NCI-H1092 treated with DMSO at 0.1 percent for 48 hours (cell line): ENCODE results near the gene IDH2.
"Not testable (repeated sequence)": the region's sequence is repeated elsewhere in the genome, so short reads cannot be mapped to it uniquely, and the experiment has no call there.

Experiments used
- DNase-seq: peaks from one replicate; lab custom pipeline; 2025; lab: John Stamatoyannopoulos, UW

The IDH2 gene

DNA sequence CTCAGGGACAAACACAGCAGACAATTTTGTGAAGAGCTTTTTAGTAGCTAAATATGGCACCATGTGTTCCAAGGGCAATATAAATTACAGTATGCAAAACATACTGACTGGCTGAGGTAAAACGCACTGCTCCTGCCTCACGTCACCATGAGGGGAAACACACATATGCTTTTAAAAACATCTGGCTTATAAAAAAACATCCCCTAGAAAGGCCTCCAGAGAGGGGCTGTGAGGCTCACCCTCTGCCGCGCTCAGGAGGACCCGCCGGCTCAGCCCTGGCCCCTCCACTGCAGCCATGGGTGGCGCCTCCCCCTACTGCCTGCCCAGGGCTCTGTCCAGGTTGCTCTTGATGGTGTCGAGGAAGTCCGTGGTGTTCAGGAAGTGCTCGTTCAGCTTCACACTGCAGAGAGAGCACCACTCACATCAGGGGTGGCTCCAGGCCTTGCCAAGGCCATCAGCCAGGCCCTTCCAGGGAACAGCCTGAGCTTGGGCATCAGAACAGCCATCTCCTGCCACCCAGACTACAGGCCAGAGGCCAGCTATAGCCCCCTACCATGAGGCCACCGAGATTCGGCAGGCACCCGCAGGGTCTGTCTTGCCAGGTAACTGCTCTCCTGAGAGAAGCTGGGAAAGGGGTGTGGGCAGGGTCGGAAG, 18.2 kb downstream of the IDH2 start:
- DNase-seq = no peak

DNA sequence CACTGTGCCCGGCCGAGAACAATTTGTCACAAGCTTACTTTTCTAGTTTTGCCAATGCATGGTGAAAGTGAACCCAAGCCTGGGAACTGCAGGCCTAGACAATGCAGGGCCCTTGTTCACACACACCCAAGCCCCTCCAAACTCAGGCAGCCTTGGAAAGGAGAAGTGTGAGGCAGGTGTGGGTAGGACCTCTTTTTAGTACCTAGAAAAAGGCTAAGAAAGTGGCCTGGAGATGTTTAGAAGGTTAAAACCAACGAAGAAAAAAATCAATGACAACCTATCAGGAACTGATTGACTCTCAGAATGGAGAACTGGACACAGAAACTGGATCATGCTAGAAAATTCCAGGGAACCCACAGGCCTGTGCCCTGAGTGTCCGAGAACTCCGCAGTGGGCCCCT, 18.8 kb downstream of the IDH2 start:
- DNase-seq = no peak

DNA sequence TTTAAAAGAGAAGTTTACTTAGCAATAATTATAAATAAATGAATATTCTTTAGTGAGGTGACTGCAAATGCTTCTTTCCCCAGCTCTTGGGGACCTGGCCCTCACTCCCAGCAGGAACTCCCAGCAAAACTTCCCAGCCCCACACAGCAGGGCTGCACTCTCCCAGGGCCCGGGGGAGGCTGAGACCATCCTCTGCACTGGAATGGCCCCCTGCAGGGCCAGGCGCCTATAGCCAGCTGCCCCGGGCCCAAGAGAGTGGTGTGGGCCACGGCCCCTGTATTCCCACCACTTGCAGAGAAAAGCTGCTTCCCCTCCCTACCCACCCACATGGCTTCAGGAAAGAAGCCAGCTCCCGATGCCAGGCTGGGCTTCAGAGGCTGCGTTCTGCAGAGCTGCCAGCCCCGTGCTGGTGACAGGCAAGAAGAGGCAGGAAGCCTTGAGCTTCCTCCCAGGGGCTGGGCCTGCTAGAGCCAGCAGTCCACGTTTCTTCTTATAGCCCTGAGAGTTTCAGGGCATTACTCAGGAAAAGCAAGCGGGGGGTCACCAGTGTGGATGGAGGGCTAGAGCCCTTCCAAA, 20.0 kb downstream of the IDH2 start:
- DNase-seq = no peak

DNA sequence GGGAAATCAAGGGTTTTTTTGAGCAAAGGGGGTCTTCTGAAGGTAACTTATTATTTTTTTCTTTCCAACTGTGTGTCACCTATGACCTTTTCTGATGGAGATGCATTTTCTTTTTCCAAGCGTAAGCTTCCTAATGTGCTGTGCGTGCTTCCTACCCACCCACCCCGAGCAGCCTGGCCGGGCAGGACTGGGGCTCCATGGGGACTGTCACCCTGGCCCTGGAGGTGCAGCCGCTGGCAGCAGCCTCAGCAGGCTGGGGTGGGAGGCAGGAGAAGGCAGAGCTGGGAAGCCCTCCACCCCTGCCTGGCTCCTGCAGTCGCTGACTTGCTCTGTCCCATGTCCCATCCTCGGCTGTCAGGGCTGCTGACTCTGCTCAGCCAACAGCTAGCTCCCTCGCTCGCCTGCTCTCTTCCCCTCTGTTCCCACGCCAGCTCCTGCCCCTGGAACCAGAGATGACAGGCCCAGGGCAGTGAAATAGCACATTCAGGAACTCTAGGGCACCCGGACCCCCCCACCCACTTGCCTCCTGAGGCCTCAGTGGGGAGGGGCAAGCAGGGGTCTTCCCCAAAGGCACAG, 21.4 kb downstream of the IDH2 start:
- DNase-seq = no peak

DNA sequence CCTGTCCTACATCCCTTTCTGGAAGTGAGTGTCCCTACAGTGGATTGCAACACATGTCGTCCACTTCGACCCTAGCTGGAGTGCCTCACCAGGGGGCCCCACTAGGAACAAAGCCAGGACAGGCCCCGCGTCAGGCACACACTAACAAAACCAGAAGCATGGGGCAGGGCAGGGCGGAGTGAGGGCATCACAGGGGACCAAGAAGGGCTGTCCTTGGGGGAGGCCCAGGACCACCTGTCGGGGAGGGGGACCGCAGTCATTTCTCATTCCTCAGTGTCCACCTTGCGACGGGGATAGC, 21.9 kb downstream of the IDH2 start:
- DNase-seq = no peak

DNA sequence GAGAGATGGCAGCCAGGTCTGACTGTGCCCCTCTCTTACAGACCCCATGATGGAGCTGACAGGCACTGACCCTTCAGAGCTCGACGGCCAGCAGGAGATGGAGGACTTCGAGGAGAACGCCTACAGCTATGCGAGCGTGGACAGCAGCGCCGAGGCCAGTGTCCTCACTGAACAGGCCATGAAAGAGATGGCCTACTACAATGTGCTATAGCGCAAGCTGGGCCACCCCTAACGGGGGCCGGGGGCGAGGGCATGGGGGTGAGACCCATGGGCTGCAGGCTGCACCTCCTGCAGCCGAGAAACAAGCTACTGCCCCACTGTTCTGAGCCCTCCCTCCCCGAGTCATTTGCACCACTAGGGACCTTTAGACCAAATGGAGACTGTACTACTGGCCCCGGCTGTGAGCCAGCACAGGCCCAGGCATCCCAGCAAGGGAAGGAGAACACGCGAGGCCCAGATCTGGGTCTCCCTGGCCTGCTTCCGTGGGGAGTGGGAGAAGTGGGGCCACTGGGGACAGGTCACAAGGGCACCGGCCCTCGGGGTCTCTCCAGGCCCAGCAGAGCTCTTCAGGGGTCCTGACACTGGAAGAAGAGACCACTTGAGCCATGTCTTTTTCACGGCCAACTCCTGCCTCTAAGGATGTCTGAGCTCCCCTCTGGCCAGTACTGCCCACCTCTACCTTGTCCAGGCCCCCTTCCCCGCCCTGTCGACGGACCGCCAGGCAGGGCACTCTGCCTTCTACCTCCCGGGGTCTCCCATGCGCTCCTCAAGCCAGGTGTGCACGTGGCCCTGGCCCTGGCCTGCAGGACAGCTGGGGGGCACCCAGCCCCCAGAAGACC, 22.4 kb downstream of the IDH2 start:
- DNase-seq = no peak

DNA sequence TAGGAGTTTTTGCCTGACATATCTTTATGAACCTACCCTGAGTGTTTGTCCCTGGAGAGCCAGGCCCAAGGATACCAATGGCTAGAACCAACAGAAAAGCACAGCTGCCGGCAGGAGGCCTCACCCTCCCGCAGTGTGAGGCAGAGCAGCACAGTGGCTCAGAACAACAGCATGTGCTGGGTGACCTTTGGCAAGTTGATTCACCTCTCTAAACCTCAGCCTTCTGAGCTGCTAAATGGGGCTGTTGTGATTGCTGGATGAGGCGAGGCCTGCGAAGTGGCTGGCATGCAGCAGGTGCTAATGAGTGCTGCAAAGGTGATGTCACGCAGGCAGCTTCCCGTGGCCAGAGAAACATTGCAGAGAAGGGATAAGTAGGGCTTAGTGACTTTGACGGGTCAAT, 23.3 kb downstream of the IDH2 start:
- no peak for DNase-seq

DNA sequence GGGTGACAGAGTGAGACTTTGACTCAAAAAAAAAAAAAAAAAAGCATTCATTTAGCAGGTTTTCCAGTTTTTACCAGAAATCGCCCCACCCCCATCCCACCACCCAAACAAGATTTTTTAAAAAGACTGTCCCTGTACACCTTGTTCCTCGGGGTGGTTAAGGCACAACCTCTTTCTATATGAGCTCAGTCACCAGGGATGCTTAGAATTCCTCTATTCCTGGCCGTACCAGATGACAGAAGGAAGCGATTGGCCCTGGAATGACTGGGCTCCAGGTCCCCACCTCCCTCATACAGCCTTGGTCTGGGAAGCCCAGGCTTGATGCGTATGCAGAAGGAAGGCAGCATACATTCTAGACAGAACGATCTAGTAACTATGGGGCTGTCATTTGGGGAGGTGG, 25.6 kb downstream of the IDH2 start:
- no peak for DNase-seq

DNA sequence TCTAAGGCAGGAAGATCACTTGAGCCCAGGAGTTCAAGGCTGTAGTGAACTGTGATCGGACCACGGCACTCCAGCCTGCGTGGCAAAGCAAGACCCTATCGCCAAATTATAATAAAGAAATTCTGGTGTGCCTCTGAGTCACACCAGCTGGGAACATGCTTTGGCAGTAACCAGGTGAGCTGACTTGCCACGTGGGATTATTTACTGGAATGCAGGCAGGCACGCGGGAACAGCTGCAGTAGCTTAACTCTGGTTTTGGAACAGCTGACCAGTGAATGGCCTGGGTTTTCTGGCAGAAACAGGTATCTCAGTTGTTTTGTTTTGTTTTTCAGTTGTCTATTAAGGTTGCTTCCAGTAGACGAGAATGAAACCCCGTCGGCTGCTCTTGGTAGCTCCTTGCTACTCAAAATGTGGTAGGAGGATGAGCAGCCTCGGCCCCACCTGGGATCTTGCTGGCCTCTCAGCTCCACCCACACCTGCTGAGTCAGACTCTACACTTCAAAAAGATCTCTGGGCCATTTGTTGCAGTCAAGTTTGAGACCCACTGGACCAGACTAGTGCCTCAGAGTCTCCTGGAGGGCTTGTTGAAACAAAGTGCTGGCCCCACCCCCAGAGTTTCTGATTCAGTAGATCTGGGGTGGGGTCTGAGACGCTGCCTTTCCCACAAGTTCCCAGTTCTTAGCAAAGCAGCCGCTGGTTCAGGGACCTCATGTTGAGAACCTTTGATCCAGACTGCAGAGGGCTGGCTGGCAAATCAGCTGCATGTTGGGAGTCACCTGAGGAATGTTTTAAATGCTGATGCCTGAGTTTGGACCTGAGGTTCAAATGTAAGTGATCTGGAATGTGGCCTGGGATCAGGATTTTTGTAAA, 26.6 kb downstream of the IDH2 start:
- no peak for DNase-seq

DNA sequence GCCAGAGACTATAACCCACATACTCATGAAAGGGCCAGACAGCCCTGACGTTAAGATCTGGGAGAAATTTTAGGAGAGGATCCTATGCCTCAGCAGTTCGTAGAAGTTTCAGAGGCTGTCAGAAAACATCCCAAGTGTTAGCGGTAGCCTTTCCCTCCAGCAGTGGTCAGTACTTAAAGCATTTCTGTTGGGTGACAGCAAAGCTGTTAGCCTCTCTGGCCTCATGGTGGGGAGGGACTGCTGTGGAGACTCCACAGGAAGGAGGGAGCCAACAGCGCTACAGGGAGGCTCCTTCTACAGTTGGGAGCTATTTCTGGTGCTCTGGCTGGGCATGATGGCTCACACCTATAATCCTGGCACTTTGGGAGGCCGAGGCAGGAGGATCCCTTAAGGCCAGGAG, 27.4 kb downstream of the IDH2 start:
- no peak for DNase-seq

DNA sequence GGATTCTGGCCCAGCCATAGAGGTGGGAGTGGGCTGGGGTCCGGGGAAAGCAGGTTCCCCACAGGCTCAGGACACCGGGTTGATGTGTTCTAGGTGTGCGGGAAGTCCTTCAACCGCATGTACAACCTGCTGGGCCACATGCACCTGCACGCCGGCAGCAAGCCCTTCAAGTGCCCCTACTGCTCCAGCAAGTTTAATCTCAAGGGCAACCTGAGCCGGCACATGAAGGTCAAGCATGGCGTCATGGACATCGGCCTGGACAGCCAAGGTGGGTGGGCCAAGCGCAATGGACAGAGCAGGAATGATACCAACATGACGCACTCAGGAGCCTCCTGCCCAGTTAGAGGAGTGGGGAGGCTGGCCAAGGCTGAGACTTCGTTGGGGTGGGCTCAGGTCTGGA, 28.2 kb downstream of the IDH2 start:
- DNase-seq = no peak

DNA sequence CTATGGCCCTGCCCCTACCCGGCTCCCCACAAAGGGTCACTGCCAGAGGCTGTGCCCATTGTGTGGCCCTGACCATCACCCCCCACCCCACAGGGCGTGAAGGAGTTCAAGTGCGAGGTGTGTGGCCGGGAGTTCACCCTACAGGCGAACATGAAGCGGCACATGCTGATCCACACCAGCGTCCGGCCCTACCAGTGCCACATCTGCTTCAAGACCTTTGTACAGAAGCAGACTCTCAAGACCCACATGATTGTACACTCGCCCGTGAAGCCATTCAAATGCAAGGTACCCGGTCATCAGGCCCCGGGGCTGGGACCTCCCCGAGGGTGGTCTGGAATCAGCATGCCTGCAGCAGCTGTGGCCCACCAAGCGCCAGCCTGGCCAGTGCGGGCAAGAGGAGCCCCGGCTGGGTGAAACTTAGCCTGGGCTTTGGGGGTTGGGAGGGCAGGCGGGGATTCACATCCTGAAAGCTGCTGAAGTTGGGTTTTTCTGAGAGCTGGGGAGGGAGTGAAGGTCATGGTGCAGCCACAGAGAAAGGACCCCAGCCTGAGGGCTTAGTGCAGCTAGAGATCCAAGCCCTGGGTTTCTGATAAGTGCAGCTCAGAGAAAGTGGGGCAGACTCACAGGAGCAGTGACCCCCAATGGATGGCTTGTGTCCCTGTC, 29.2 kb downstream of the IDH2 start:
- DNase-seq = no peak

DNA sequence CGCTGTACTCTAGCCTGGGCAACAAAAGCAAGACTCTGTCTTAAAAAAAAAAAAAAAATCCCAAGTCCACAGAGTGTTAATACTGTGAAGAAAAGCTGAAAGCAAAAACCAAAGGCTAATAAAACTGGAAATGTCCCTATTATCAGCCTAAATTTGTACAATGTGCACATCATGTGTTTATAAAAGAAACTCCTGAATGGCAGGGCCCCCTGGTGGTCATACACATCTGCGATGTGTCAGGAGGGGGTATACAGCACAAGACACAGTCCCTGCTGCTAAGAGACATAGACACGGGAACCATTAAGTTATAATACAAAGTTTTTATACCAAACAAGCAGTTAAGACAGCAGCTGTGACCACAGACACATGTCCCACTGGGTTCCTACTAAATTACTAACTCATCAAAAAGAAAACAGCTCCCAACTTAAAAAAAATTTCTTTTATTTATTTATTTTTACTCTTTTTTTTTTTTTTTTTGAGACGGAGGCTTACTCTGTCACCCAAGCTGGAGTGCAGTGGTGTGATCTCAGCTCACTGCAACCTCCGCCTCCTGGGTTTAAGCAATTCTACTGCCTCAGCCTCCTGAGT, 31.0 kb downstream of the IDH2 start:
- peak; percentile 29 for DNase-seq

DNA sequence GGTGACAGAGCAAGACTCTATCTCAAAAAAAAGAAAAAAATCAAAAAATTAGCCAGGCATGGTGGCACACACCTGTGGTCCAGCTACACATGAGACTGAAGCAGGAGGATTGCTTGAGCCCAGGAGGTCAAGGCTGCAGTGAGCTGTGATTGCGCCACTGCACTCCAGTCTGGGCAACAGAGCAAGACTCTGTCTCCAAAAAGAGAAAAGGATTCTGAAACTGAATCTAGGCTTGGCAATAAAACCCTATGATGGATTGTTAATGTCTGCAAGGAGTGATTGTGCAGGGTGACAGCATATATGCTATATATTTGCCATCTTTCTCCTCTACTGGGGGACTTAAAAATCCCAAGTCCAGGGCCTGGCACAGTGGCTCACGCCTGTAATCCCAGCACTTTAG, 31.6 kb downstream of the IDH2 start:
- DNase-seq = not testable (repeated sequence)

DNA sequence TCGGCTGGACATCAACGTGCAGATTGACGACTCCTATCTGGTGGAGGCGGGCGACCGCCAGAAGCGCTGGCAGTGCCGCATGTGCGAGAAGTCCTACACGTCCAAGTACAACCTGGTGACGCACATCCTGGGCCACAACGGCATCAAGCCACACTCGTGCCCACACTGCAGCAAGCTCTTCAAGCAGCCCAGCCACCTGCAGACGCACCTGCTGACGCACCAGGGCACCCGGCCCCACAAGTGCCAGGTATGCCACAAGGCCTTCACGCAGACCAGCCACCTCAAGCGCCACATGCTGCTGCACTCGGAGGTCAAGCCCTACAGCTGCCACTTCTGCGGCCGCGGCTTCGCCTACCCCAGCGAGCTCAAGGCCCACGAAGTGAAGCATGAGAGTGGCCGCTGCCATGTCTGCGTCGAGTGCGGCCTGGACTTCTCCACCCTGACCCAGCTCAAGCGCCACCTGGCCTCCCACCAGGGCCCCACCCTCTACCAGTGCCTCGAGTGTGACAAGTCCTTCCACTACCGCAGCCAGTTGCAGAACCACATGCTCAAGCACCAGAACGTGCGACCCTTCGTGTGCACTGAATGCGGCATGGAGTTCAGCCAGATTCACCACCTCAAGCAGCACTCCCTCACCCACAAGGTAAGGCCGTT, 34.2 kb downstream of the IDH2 start:
- DNase-seq = no peak

DNA sequence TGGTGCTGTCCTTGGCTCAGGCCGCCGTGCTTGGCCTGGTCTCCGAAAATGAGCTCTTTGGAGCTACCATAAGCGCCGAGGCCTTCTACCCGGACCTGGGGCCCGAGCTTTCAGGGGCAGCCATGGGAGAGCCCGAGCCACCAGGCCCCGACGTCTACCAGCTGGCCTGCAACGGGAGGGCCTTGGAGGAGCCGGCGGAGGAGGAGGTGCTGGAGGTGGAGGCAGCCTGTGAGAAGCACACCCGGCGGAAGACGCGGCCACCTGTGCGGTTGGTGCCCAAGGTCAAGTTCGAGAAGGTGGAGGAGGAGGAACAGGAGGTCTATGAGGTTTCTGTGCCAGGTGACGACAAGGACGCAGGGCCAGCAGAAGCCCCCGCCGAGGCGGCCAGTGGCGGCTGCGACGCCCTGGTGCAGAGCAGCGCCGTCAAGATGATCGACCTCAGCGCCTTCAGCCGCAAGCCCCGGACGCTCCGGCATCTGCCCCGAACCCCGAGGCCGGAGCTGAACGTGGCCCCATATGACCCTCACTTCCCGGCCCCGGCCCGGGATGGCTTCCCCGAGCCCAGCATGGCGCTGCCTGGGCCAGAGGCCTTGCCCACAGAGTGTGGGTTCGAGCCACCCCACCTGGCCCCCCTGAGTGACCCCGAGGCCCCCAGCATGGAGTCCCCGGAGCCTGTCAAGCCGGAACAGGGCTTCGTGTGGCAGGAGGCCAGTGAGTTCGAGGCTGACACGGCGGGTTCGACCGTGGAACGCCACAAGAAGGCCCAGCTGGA, 34.9 kb downstream of the IDH2 start:
- no peak for DNase-seq

DNA sequence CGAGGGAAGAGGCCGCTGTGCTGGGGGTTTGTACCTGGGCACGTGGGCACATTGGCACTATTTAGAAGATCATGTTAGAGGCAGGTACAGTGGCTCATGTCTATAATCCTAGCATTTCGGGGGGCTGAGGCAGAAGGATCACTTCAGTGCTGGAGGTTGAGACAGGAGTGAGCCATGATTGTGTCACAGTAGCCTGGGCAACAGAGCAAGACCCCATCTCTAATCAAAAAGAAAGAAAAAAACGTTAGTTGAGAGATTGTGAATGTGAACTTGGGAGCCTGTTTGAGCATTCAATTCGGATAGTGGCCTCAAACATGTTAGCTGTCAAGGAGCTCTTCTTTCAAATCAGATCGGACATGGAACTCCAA, 36.6 kb downstream of the IDH2 start:
- no peak for DNase-seq

DNA sequence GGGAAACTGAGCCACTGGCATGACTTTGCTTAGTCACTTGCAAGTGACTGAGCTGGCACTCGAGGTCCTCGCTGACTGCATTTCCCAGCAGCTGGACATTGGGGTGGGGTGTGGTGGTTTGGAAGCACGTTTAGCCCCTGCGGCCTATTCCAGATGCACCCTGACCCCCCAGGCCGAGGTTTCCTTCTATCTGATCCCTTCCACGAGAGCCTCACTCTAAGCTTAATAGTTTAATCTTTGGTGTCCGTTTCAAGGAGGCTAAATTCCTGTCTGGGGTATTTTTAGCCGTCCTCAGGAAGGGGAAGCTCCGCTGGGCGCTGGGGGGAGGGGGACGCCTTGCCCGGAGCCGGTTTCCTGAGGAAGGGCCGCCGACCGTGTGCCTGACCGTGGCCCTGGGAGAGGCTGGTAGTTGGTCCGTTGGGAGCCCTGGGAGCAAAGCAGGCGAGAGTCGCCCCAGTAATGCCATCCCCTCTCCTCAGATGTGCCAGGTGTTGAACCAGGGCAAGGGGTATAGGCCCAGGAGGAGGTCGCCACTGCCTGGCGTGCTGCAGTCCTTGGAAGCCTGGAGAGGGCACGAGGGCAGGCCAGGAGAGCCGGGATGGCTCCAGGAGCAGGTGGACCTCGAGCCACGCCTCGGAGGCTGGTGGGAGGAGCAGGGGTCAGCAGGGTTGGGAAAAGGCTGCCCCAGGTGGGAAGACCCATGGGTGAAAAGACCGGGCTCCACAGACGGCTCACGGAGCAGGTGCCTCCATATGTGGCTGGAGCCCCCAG, 37.2 kb downstream of the IDH2 start:
- DNase-seq = no peak

DNA sequence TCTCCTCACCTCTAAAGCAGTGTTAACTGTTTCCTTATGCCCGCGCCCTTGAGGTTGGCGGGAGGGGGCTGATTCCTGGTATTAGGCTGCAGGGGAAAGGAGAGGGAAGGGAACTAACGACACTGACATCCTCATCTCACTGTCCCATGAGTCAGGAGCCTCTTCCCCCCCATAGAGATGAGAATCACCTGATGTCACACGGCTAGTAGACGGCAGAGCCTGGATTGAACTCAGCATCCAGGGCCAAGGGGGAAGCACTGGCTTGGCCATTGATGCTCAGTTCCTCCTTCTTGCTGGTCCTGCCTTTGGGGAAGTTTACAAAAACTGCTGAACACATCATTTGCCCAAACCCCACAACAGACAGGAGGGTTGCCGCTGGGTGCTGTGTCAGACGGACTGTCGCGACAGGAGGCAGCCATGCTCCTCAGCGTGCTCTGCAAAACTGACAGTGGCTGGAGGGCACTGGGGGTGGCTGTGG, 38.5 kb downstream of the IDH2 start:
- DNase-seq = no peak
